Endothelial cell of umbilical vein (primary cell): Measurements from ENCODE around the gene ATCAY.
"Not testable (repeated sequence)": the region's sequence is repeated elsewhere in the genome, so short reads cannot be mapped to it uniquely, and the experiment has no call there.

Experiments used
- EZH2 ChIP-seq: IDR thresholded peaks from 2 replicates; pipeline ENCODE4 v1.6.1; 2012; ENCODE audit warnings: borderline replicate concordance, low read depth, mild to moderate bottlenecking, moderate library complexity, low read length, inconsistent platforms; ENCODE audit not compliant: severe bottlenecking
- POLR2A ChIP-seq: IDR thresholded peaks from 2 replicates; pipeline ENCODE4 v1.6.1; 2012; ENCODE audit warnings: low read depth, mild to moderate bottlenecking, control low read depth, low read length
- TF ChIP-seq, protein P1 (sequence below), 2 donors: IDR thresholded peaks; 1 replicate in 1 of 2; 2 replicates in 1 of 2; pipeline ENCODE4 v1.5.1; 2011; ENCODE audit warnings: low read length in 2 of 2, mild to moderate bottlenecking in 2 of 2, moderate library complexity in 2 of 2, control low read depth in 1 of 2, inconsistent platforms in 1 of 2, low read depth in 1 of 2; ENCODE audit not compliant: insufficient read depth in 1 of 2; ENCODE audit errors: extremely low read depth in 1 of 2

DNA sequence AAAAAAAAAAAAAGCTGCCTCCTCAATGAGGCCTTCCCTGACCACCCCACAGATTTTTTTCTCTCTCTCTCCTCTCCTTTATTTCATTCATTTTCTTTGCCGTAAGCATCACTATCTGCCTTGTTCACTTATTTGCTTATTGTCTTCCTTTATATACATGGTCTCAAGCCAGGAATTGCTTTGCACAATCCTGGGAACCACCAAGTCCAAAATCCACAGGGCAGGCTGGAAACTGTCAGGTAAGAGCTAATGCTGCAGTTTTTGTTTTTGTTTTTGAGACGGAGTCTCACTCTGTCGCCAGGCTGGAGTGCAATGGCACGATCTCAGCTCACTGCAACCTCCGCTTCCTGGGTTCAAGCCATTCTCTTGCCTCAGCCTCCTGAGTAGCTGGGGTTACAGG is 14.5 kb downstream of the ATCAY start:
- TF ChIP-seq POLR2A, EZH2: not testable (repeated sequence)
- TF ChIP-seq, protein P1, sequence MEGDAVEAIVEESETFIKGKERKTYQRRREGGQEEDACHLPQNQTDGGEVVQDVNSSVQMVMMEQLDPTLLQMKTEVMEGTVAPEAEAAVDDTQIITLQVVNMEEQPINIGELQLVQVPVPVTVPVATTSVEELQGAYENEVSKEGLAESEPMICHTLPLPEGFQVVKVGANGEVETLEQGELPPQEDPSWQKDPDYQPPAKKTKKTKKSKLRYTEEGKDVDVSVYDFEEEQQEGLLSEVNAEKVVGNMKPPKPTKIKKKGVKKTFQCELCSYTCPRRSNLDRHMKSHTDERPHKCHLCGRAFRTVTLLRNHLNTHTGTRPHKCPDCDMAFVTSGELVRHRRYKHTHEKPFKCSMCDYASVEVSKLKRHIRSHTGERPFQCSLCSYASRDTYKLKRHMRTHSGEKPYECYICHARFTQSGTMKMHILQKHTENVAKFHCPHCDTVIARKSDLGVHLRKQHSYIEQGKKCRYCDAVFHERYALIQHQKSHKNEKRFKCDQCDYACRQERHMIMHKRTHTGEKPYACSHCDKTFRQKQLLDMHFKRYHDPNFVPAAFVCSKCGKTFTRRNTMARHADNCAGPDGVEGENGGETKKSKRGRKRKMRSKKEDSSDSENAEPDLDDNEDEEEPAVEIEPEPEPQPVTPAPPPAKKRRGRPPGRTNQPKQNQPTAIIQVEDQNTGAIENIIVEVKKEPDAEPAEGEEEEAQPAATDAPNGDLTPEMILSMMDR (IDR thresholded peaks at IDR 0.05; ENCODE audit: extremely low read depth in 1 of 2, insufficient read depth in 1 of 2, low read depth in 1 of 2, low read length in 2 of 2), result not testable (repeated sequence)
